ENCODE measurements around the gene ABHD15. TPM values are rescaled to one million over a fixed set of nuclear protein-coding genes. Genes with fewer than 3 reads are reported as not detected.

Gene ABHD15
- total RNA-seq, 1 experiment from 2014 or later = 9.0 TPM

DNA sequence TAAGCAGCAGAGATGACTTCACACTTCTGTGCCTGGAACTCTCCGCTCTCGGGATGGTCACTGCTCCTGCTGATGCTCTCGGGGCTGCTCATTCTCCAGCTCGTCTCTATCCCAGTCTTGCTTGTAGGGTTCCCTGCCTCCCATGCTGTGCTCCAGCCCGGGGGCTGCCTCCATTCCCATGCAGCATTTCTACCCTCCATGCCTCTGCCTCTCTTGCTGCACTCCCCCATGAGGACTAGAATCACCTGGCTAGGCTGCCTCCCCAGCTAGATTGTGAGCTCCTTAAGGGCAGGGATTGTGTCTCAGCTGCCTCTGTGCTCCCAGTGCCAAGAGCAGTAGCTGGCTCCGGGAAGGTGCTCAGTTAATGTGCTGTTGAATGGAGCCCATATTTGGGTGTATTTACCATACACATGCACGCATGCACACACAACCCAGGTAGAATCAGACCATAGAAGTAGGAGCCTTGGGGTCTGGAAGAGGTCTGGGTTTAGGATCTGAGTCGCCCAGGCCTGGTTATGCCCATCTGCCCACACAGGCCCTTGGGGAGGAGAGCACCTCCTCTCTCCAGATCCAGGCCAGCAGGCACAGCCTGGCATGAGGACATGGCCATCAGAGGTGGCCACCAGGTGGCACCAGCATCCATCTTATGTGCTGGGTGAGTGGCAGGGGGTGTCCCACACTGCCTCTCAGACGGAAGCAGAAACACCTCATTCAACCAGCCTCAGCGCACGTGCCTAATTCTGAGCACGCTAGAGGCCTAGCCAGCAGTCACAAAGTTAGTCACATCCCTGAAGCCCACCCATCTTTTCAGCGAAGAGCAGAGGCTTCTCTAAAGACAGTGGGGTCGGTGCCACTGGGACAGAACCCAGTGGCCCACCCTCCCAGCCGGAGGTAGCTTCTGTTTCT, 13.3 kb upstream of the ABHD15 start:
- Histone ChIP-seq H3K27me3 (ENCODE audit: low read length) (no peaks in the 10 kb centered on the region), H4K20me1 (ENCODE audit: insufficient read depth, low read depth, low read length) (no peaks in the 10 kb centered on the region), H3K4me3 (ENCODE audit: low read length) (no peak overlapping the region), H3K9ac (ENCODE audit: low read length) (peak overlapping the region; percentile 47; the same call in 1 of the 2 replicates), H3K4me1 (ENCODE audit: low read length) (peaks cover 20% of the 10 kb centered on the region), H3K36me3 (ENCODE audit: insufficient read depth, low read length) (peaks cover 31% of the 10 kb centered on the region), H3K27ac (ENCODE audit: low read length) (peak overlapping the region; percentile 45; the same call in 1 of the 2 replicates), H3K79me2 (ENCODE audit: low read length) (peaks cover 33% of the 10 kb centered on the region), H3K9me2 (replicated peaks; ENCODE audit: insufficient read depth, low read length) (no peaks in the 10 kb centered on the region), H3K9me3 (ENCODE audit: low read length) (no peaks in the 10 kb centered on the region; the same call in 1 of the 2 replicates), H3K4me2 (ENCODE audit: low read depth, low read length, poor library complexity, severe bottlenecking) (no peak overlapping the region), H2AFZ (ENCODE audit: low read length) (no peak overlapping the region)
- DNase-seq = peak; percentile 95

DNA sequence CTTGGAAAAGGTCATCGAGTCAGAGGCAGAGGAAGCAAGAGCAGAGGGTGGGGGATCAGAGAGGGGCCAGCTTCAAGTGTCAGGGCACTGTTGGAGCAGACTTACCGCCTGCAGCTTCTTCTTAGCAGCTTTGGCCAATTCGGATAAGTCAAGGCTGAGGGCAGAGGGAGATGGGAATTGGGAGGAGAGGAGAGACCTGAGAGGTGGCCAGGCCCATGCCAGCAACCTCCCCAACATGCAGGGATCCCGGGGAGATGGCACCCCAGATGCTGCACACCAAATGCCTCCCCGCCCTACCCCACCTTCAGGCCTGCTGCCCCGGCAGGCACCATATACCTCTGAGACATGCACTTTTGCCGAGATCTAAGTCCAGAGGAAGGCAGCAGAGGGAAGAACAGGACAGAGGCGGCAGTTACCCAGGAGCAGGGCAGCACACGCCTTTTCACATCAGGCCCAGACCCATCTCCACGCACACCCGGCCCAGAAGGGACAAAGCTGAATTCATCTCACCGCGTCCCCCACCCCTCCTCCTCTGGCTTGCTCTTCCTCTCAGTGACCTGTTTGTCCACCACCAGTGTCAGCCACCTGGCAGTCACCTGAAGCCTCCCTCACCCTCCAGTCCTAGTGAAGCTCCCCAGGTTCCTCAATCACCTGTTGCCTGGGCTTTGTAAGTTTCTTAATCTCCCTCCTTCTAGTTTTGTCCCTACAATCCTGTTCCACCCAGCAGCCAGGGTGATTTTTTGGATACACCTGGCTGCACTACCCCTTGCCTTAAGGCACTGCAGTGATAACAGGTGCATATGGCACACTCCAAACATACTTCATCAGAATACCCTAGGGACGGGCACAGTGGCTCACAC, 12.0 kb upstream of the ABHD15 start:
- H3K27me3 ChIP-seq (ENCODE audit: low read length) = no peaks in the 10 kb centered on the region

DNA sequence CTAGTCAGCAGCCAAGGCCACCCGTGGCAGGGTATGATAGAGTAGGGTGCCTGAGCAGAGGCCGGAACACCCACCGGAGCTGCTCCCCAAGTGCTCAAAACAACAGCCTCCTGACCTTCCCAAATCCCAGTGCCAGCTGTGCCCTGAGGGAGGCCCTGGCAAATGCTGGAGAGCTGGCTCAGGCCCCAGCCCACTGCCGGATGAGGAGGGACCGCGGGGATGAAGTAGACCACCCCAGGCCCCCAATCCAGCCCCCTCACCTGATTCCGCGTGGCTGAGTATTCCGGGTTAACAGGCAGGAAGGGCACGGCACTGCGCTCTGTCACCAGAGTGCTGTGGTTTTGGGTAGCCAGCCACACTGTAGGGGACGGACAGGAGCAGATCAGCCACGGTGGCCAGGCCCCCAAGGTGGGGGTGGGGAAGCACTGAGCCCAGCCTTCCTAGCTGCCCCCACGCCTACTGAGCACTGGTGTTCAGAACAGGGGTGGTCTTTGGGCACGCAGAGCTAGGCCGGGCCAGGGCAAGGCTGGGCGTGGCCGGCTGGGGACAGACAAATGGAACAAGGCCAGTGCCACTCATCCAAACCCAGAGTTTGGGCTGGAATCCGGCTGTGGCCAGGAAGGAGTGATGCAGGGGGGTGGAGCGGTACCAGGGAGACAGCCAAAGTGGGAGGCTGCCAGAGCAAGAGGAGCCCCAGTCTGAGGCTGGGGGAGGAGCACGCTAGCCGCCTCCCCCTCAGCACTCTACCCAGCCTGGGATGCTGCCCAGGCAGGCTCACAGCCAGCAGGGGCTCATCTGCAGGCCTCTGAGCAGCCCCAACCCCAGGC, 10.8 kb upstream of the ABHD15 start:
- no peaks in the 10 kb centered on the region for H3K9me2 ChIP-seq (replicated peaks; ENCODE audit: insufficient read depth, low read length)
- H3K4me2 ChIP-seq (ENCODE audit: low read depth, low read length, poor library complexity, severe bottlenecking) = no peak overlapping the region
- no peak overlapping the region for H3K4me3 ChIP-seq (ENCODE audit: low read length)
- H3K27ac ChIP-seq (ENCODE audit: low read length) = no peak overlapping the region
- no peak overlapping the region for H3K9ac ChIP-seq (ENCODE audit: low read length)
- peaks cover 18% of the 10 kb centered on the region for H3K36me3 ChIP-seq (ENCODE audit: insufficient read depth, low read length)
- H3K27me3 ChIP-seq (ENCODE audit: low read length) = no peaks in the 10 kb centered on the region
- no peak for DNase-seq
- H4K20me1 ChIP-seq (ENCODE audit: insufficient read depth, low read depth, low read length) = no peaks in the 10 kb centered on the region
- no peak overlapping the region for H2AFZ ChIP-seq (ENCODE audit: low read length)
- no peaks in the 10 kb centered on the region for H3K9me3 ChIP-seq (ENCODE audit: low read length)
- peaks cover 8% of the 10 kb centered on the region; the same call in 1 of the 2 replicates for H3K79me2 ChIP-seq (ENCODE audit: low read length)
- peaks cover 14% of the 10 kb centered on the region for H3K4me1 ChIP-seq (ENCODE audit: low read length)

More for the DNA sequence above, 12.0 kb upstream of the ABHD15 start:
- peaks cover 14% of the 10 kb centered on the region for H3K4me1 ChIP-seq (ENCODE audit: low read length)
- no peak overlapping the region for H2AFZ ChIP-seq (ENCODE audit: low read length)
- no peak overlapping the region for H3K4me3 ChIP-seq (ENCODE audit: low read length)
- no peak overlapping the region for H3K27ac ChIP-seq (ENCODE audit: low read length)
- no peaks in the 10 kb centered on the region; the same call in 1 of the 2 replicates for H3K9me3 ChIP-seq (ENCODE audit: low read length)
- H3K9me2 ChIP-seq (replicated peaks; ENCODE audit: insufficient read depth, low read length) = no peaks in the 10 kb centered on the region
- no peaks in the 10 kb centered on the region for H4K20me1 ChIP-seq (ENCODE audit: insufficient read depth, low read depth, low read length)
- H3K4me2 ChIP-seq (ENCODE audit: low read depth, low read length, poor library complexity, severe bottlenecking) = no peak overlapping the region
- DNase-seq = no peak
- no peak overlapping the region for H3K9ac ChIP-seq (ENCODE audit: low read length)
- H3K79me2 ChIP-seq (ENCODE audit: low read length) = peaks cover 20% of the 10 kb centered on the region
- H3K36me3 ChIP-seq (ENCODE audit: insufficient read depth, low read length) = peaks cover 28% of the 10 kb centered on the region

DNA sequence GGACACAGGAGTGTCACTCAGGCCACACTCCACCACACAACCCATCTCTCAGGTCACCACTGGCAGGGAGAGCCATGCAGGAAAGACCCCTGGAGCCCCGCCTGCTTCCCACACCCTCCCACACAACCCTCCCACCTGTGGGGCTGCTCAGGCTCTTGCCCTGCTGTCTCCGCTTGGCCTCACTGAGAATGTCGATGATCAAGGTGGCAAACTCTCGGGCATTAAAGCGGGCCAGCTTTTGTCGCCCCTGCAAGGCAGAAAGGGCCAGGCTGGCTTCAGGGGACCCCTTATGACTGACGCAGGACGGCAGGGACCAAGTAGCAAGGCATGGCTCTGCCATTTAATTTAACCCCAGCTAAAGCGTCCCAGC, 10.1 kb upstream of the ABHD15 start:
- no peak overlapping the region for H3K4me2 ChIP-seq (ENCODE audit: low read depth, low read length, poor library complexity, severe bottlenecking)
- H3K79me2 ChIP-seq (ENCODE audit: low read length) = peaks cover 5% of the 10 kb centered on the region; the same call in 1 of the 2 replicates
- H3K36me3 ChIP-seq (ENCODE audit: insufficient read depth, low read length) = peaks cover 15% of the 10 kb centered on the region
- DNase-seq = no peak
- no peaks in the 10 kb centered on the region for H3K9me2 ChIP-seq (replicated peaks; ENCODE audit: insufficient read depth, low read length)
- no peaks in the 10 kb centered on the region for H4K20me1 ChIP-seq (ENCODE audit: insufficient read depth, low read depth, low read length)
- H3K9me3 ChIP-seq (ENCODE audit: low read length) = no peaks in the 10 kb centered on the region
- peaks cover 14% of the 10 kb centered on the region for H3K4me1 ChIP-seq (ENCODE audit: low read length)
- no peak overlapping the region for H3K4me3 ChIP-seq (ENCODE audit: low read length)
- no peak overlapping the region for H3K27ac ChIP-seq (ENCODE audit: low read length)
- H3K9ac ChIP-seq (ENCODE audit: low read length) = no peak overlapping the region
- H3K27me3 ChIP-seq (ENCODE audit: low read length) = no peaks in the 10 kb centered on the region
- no peak overlapping the region for H2AFZ ChIP-seq (ENCODE audit: low read length)

DNA sequence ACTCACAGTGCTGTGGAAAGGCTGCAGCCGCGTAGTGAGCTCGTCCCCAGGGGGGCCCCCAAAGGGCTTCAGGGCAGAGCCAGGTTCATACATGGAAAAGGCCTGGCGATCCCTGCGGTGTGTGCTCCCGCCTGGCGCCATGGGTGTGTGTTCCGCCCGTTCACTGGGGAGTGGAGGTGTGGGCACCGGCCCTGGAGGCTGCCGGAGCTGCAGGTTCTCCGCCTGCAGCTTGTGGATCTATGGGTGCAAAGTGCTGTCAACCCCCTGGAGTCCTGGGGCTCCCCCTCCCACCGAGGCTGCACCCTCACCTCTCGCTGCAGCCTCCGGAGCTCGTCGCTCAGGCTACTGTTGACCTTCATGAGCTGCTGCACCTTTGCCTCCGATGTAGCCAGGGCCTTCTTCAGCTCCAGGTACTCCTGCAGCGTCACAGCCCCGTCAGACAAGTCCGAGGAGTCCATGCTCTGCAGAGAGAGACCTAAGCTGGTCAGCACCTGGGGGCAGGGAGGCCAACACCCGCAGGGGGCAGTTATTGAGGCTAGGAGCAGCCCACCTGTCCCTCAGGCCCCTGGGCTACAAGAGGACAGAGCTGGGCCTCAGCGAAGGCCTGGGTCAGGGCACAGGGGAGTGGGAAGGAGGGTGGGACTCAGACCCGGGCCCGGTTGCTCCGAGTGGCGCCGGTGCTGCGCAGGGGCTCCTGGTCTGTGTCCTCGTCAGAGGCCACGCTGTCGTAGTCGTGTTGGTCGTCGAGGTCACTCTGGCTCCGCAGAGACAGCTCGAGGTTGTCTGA, 9.6 kb upstream of the ABHD15 start:
- no peak overlapping the region for H2AFZ ChIP-seq (ENCODE audit: low read length)
- no peaks in the 10 kb centered on the region for H3K9me3 ChIP-seq (ENCODE audit: low read length)
- H3K4me1 ChIP-seq (ENCODE audit: low read length) = peaks cover 10% of the 10 kb centered on the region
- no peak overlapping the region for H3K9ac ChIP-seq (ENCODE audit: low read length)
- DNase-seq = no peak
- H3K4me3 ChIP-seq (ENCODE audit: low read length) = no peak overlapping the region
- peaks cover 14% of the 10 kb centered on the region; the same call in 1 of the 2 replicates for H3K36me3 ChIP-seq (ENCODE audit: insufficient read depth, low read length)
- no peaks in the 10 kb centered on the region for H4K20me1 ChIP-seq (ENCODE audit: insufficient read depth, low read depth, low read length)
- no peak overlapping the region for H3K27ac ChIP-seq (ENCODE audit: low read length)
- no peaks in the 10 kb centered on the region for H3K9me2 ChIP-seq (replicated peaks; ENCODE audit: insufficient read depth, low read length)
- no peak overlapping the region for H3K4me2 ChIP-seq (ENCODE audit: low read depth, low read length, poor library complexity, severe bottlenecking)
- no peaks in the 10 kb centered on the region for H3K27me3 ChIP-seq (ENCODE audit: low read length)
- H3K79me2 ChIP-seq (ENCODE audit: low read length) = peaks cover 5% of the 10 kb centered on the region; the same call in 1 of the 2 replicates

DNA sequence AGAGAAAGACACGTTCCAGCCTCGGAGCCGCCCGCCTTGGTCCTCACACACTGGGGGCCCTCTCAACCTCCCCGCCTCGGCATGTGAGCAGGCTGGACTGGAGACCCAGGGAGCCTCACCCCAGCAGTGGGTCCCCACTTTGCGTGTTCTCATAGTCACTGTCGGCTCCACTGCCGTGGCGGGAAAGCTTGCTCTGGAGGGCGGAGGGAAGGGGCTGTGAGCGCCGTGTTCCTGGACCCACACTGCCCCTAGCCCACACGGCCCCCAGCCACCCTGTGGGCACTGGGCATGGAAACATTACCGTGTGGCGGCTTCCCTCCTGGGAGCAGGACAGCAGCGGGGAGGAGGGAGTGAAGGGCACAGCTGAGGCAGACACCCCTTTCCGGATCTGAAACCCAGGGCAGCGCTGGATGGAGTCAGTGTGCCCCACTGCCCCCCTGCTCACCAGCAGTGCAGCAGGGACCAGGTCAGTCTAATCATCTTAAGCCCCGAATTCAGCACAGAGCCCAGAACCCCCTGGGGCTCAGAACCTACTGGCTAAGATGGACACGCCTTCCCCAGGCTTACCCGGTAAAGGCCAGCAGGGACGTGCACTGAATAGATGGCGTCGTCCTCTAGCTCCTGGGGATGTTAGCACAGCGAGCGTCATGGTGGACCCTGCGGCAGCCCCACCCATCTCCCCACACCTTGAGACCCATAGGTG, 8.8 kb upstream of the ABHD15 start:
- H3K9ac ChIP-seq (ENCODE audit: low read length) = no peak overlapping the region
- H3K79me2 ChIP-seq (ENCODE audit: low read length) = peaks cover 5% of the 10 kb centered on the region; the same call in 1 of the 2 replicates
- H3K4me3 ChIP-seq (ENCODE audit: low read length) = no peak overlapping the region
- H3K9me2 ChIP-seq (replicated peaks; ENCODE audit: insufficient read depth, low read length) = no peaks in the 10 kb centered on the region
- no peak overlapping the region for H2AFZ ChIP-seq (ENCODE audit: low read length)
- H3K4me2 ChIP-seq (ENCODE audit: low read depth, low read length, poor library complexity, severe bottlenecking) = no peak overlapping the region
- H3K9me3 ChIP-seq (ENCODE audit: low read length) = no peaks in the 10 kb centered on the region
- DNase-seq = no peak
- no peak overlapping the region for H3K27ac ChIP-seq (ENCODE audit: low read length)
- H3K27me3 ChIP-seq (ENCODE audit: low read length) = no peaks in the 10 kb centered on the region
- H3K4me1 ChIP-seq (ENCODE audit: low read length) = peaks cover 3% of the 10 kb centered on the region
- H4K20me1 ChIP-seq (ENCODE audit: insufficient read depth, low read depth, low read length) = no peaks in the 10 kb centered on the region
- peaks cover 8% of the 10 kb centered on the region; the same call in 1 of the 2 replicates for H3K36me3 ChIP-seq (ENCODE audit: insufficient read depth, low read length)

Measured in Karpas-422 (cell line).